Measurements from ENCODE around the gene CDC42EP5.

Gene CDC42EP5

DNA sequence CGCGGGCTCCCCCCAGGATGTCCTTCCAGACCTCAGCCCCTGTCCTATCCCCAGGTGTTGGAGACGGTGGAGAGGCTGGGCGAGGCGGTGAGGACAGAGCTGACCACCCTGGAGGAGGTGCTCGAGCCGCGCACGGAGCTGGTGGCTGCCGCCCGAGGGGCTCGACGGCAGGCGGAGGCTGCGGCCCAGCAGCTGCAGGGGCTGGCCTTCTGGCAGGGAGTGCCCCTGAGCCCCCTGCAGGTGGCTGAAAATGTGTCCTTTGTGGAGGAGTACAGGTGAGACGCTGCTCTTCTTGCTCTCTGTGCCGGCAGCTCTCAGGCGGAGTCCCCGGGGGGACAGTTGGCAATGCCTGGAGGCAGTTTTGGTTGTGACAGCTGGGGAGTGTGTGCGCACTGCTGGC lies 51.0 kb downstream of the CDC42EP5 start:
- Histone ChIP-seq H3K27ac (no peak overlapping the region), H3K4me3 (ENCODE audit: low read depth in 1 of 2, low read length in 1 of 2) (no peak overlapping the region), H3K9me3 (no peaks in the 10 kb centered on the region), H3K4me1 (ENCODE audit: control insufficient read depth in 1 of 2, insufficient read depth in 1 of 2, low read depth in 1 of 2, low read length in 1 of 2) (peaks cover 18 to 19% of the 10 kb centered on the region in 2 experiments), H3K27me3 (peaks cover 75% of the 10 kb centered on the region), H3K36me3 (no peaks in the 10 kb centered on the region)
- TF ChIP-seq, protein P1, sequence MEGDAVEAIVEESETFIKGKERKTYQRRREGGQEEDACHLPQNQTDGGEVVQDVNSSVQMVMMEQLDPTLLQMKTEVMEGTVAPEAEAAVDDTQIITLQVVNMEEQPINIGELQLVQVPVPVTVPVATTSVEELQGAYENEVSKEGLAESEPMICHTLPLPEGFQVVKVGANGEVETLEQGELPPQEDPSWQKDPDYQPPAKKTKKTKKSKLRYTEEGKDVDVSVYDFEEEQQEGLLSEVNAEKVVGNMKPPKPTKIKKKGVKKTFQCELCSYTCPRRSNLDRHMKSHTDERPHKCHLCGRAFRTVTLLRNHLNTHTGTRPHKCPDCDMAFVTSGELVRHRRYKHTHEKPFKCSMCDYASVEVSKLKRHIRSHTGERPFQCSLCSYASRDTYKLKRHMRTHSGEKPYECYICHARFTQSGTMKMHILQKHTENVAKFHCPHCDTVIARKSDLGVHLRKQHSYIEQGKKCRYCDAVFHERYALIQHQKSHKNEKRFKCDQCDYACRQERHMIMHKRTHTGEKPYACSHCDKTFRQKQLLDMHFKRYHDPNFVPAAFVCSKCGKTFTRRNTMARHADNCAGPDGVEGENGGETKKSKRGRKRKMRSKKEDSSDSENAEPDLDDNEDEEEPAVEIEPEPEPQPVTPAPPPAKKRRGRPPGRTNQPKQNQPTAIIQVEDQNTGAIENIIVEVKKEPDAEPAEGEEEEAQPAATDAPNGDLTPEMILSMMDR (IDR thresholded peaks at IDR 0.05) = no peak

- H3K27me3 ChIP-seq = peaks cover 77% of the 10 kb centered on the region
- H3K4me1 ChIP-seq (ENCODE audit: control insufficient read depth in 1 of 2, insufficient read depth in 1 of 2, low read depth in 1 of 2, low read length in 1 of 2) = peaks cover 18 to 19% of the 10 kb centered on the region in 2 experiments
- TF ChIP-seq, protein P1 (IDR thresholded peaks at IDR 0.05) = no peak
- no peak overlapping the region for H3K27ac ChIP-seq
- no peaks in the 10 kb centered on the region for H3K9me3 ChIP-seq
- H3K4me3 ChIP-seq (ENCODE audit: low read depth in 1 of 2, low read length in 1 of 2) = no peak overlapping the region
- H3K36me3 ChIP-seq = no peaks in the 10 kb centered on the region
Measured at GRCh38 chr19:54421521-54421920, 51.6 kb downstream of the CDC42EP5 start.

DNA sequence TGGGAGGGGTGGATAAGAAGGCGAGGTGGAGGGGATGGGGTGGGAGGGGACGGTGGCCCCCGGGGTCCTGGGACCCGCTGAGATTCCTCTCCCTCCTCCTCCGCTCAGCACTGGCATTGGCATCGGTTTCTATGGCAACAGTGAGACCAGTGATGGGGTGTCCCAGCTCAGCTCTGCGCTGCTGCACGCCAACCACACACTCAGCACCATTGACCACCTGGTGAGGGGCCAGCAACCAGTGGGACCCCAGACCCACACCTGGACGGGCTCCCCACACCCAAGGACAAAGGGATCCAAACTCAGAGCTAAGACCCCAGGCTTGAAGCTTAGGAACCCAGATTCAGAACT lies 52.0 kb downstream of the CDC42EP5 start:
- H3K27ac ChIP-seq = no peak overlapping the region
- H3K27me3 ChIP-seq = peaks cover 77% of the 10 kb centered on the region
- H3K4me3 ChIP-seq (ENCODE audit: low read depth in 1 of 2, low read length in 1 of 2) = no peak overlapping the region
- no peaks in the 10 kb centered on the region for H3K36me3 ChIP-seq
- H3K4me1 ChIP-seq (ENCODE audit: control insufficient read depth in 1 of 2, insufficient read depth in 1 of 2, low read depth in 1 of 2, low read length in 1 of 2) = peaks cover 18 to 19% of the 10 kb centered on the region in 2 experiments
- TF ChIP-seq, protein P1 (IDR thresholded peaks at IDR 0.05) = no peak
- H3K9me3 ChIP-seq = no peaks in the 10 kb centered on the region

- no peaks in the 10 kb centered on the region for H3K9me3 ChIP-seq
- H3K4me3 ChIP-seq (ENCODE audit: low read depth in 1 of 2, low read length in 1 of 2) = no peak overlapping the region
- no peak overlapping the region for H3K27ac ChIP-seq
- H3K27me3 ChIP-seq = peaks cover 77% of the 10 kb centered on the region
- TF ChIP-seq, protein P1 (IDR thresholded peaks at IDR 0.05) = no peak
- H3K36me3 ChIP-seq = no peaks in the 10 kb centered on the region
- peaks cover 18 to 19% of the 10 kb centered on the region in 2 experiments for H3K4me1 ChIP-seq (ENCODE audit: control insufficient read depth in 1 of 2, insufficient read depth in 1 of 2, low read depth in 1 of 2, low read length in 1 of 2)
Measured at GRCh38 chr19:54420383-54421168, 52.5 kb downstream of the CDC42EP5 start.

DNA sequence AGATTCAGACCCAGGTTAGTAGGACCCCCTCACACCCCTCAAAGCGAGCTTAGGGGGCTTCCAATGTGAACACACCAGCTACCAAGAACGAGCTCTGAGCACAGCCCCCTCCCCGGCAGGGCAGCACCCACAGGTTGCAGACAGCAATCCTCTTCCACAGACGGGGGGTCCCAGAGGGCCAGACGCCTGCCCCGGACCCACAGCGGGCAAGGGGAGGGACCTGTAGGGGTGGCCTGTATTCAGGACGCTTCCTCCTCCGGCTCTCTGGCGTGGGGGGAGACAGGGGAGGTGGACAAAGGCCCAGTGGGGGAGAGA lies 53.1 kb downstream of the CDC42EP5 start:
- H3K27ac ChIP-seq = no peak overlapping the region
- H3K27me3 ChIP-seq = peaks cover 77% of the 10 kb centered on the region
- TF ChIP-seq, protein P1 (IDR thresholded peaks at IDR 0.05) = no peak
- no peaks in the 10 kb centered on the region for H3K36me3 ChIP-seq
- H3K4me1 ChIP-seq (ENCODE audit: control insufficient read depth in 1 of 2, insufficient read depth in 1 of 2, low read depth in 1 of 2, low read length in 1 of 2) = peaks cover 18 to 19% of the 10 kb centered on the region in 2 experiments
- no peak overlapping the region for H3K4me3 ChIP-seq (ENCODE audit: low read depth in 1 of 2, low read length in 1 of 2)
- no peaks in the 10 kb centered on the region for H3K9me3 ChIP-seq

Data from neutrophil (primary cell).